Fibroblast of lung (primary cell): ENCODE results near the gene CAPN14.

Source experiments
- EZH2 ChIP-seq: IDR thresholded peaks from 2 replicates; pipeline ENCODE4 v1.5.1; 2012; ENCODE audit warnings: low read length, control low read depth, mild to moderate bottlenecking; ENCODE audit errors: missing control alignments
- TF ChIP-seq, protein P1 (sequence below), 2 donors: IDR thresholded peaks in 1 of 2; conservative IDR thresholded peaks in 1 of 2; 1 replicate in 1 of 2; 2 replicates in 1 of 2; pipeline ENCODE4 v1.5.1; 2011 to 2012; ENCODE audit warnings: low read length in 2 of 2, control low read depth in 1 of 2, inconsistent platforms in 1 of 2, low read depth in 1 of 2, mild to moderate bottlenecking in 1 of 2

DNA sequence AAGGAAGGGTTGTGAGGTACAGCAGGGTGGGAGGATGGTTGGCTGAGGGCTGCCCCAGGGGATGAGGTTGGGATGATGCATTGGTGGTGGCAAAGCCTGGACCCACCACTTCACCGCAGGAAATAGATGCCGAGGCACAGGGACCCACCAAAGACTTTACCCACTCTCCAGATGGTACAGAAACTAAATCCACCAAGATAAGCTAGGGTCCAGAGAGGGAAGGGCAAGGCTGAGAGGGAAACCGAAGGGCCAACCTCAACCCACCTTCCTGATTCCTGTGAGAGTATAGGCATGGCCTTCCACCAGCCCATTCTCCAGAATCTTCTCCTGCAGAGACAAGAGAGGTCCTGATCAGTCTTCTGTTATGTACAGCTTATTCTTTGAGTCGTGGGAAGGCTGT lies 18.1 kb downstream of the CAPN14 start:
- TF ChIP-seq, protein P1, sequence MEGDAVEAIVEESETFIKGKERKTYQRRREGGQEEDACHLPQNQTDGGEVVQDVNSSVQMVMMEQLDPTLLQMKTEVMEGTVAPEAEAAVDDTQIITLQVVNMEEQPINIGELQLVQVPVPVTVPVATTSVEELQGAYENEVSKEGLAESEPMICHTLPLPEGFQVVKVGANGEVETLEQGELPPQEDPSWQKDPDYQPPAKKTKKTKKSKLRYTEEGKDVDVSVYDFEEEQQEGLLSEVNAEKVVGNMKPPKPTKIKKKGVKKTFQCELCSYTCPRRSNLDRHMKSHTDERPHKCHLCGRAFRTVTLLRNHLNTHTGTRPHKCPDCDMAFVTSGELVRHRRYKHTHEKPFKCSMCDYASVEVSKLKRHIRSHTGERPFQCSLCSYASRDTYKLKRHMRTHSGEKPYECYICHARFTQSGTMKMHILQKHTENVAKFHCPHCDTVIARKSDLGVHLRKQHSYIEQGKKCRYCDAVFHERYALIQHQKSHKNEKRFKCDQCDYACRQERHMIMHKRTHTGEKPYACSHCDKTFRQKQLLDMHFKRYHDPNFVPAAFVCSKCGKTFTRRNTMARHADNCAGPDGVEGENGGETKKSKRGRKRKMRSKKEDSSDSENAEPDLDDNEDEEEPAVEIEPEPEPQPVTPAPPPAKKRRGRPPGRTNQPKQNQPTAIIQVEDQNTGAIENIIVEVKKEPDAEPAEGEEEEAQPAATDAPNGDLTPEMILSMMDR (conservative IDR thresholded peaks at IDR 0.05 in 1 of 2, IDR thresholded peaks at IDR 0.05 in 1 of 2; ENCODE audit: low read depth in 1 of 2, low read length in 2 of 2), result no peak
- no peak for TF ChIP-seq EZH2
